IMR-90 (cell line): ENCODE results near the gene PTPRN2. TPM values are rescaled to one million over a fixed set of nuclear protein-coding genes. Genes with fewer than 3 reads are reported as not detected.

ENCODE experiments used
- ATAC-seq: fragments of 200-7000 bp; cut with Tn5 transposase; 2 replicates; pipeline ENCODE4 v1.9.1; 2020; ENCODE audit warnings: low read depth, mild to moderate bottlenecking, moderate library complexity
- BruUV-seq: library from RNA; stranded (reverse); fragments of 400-500 nt; replicated peaks from 2 replicates; lab custom pipeline; 2021; lab: Mats Ljungman, UMichigan
- CTCF ChIA-PET: fragments of 300-600 bp; formaldehyde crosslinking; extraction: SDS; loops from one replicate; lab custom pipeline; 2021; ENCODE audit warnings: antibody characterized with exemption; lab: Yijun Ruan, JAX
- POLR2A ChIA-PET: fragments of 300-600 bp; sonication (Branson Sonifier 250); formaldehyde crosslinking; loops from one replicate; lab custom pipeline; 2022; ENCODE audit warnings: antibody characterized with exemption; ENCODE audit not compliant: unreplicated experiment; lab: Charles Lee
- DNase-seq: peaks from one replicate; pipeline ENCODE4 v3.0.0; 2013
- H2AFZ ChIP-seq: replicated peaks from 2 replicates; pipeline ENCODE3; 2013; ENCODE audit warnings: low read length, mild to moderate bottlenecking; ENCODE audit not compliant: poor library complexity
- H2AK5ac ChIP-seq: 2 replicates; pipeline ENCODE4 v1.6.1; 2013; ENCODE audit warnings: low read depth, low read length, inconsistent platforms
- H2AK9ac ChIP-seq: replicated peaks from 2 replicates; pipeline ENCODE3; 2013; ENCODE audit warnings: mild to moderate bottlenecking, low read depth, low read length, moderate library complexity; ENCODE audit not compliant: poor library complexity
- H2BK120ac ChIP-seq: 2 replicates; pipeline ENCODE4 v1.6.1; 2013; ENCODE audit warnings: low read depth, low read length, inconsistent platforms
- H2BK15ac ChIP-seq: 3 replicates; pipeline ENCODE4 v1.6.1; 2013; ENCODE audit warnings: low read depth, low read length, inconsistent platforms
- H2BK20ac ChIP-seq: 2 replicates; pipeline ENCODE4 v1.6.1; 2013; ENCODE audit warnings: low read depth, mild to moderate bottlenecking, inconsistent platforms, low read length, moderate library complexity
- H2BK5ac ChIP-seq: 2 replicates; pipeline ENCODE4 v1.6.1; 2013; ENCODE audit warnings: mild to moderate bottlenecking, low read depth, low read length, inconsistent platforms; ENCODE audit not compliant: poor library complexity, severe bottlenecking
- H3K14ac ChIP-seq: replicated peaks from 2 replicates; pipeline ENCODE4 v1.6.1; 2013; ENCODE audit warnings: low read depth, low read length, inconsistent platforms
- H3K18ac ChIP-seq: 2 replicates; pipeline ENCODE4 v1.6.1; 2013; ENCODE audit warnings: low read depth, low read length, control low read depth
- H3K23ac ChIP-seq: 2 replicates; pipeline ENCODE4 v1.6.1; 2013; ENCODE audit warnings: low read depth, low read length, inconsistent platforms
- H3K27ac ChIP-seq: 2 replicates; pipeline ENCODE4 v1.5.1; 2013; ENCODE audit warnings: mild to moderate bottlenecking, control low read depth, low read length; ENCODE audit not compliant: insufficient read depth
- H3K27me3 ChIP-seq: 2 replicates; pipeline ENCODE4 v1.6.1; 2013; ENCODE audit warnings: low read length; ENCODE audit not compliant: control insufficient read depth, insufficient read depth
- H3K36me3 ChIP-seq: 2 replicates; pipeline ENCODE4 v1.6.1; 2013; ENCODE audit warnings: low read length, mixed read lengths; ENCODE audit not compliant: control insufficient read depth, insufficient read depth
- H3K4ac ChIP-seq: 2 replicates; pipeline ENCODE4 v1.6.1; 2013; ENCODE audit warnings: low read depth, low read length, inconsistent platforms
- H3K4me1 ChIP-seq: 2 replicates; pipeline ENCODE4 v1.6.1; 2013; ENCODE audit warnings: low read length, mixed read lengths; ENCODE audit not compliant: control insufficient read depth, insufficient read depth
- H3K4me2 ChIP-seq: 2 replicates; pipeline ENCODE4 v1.6.1; 2013; ENCODE audit warnings: low read depth, mild to moderate bottlenecking, control low read depth, low read length, moderate library complexity
- H3K4me3 ChIP-seq: 2 replicates; pipeline ENCODE4 v1.5.1; 2013; ENCODE audit warnings: low read depth, mild to moderate bottlenecking, control low read depth, low read length, moderate library complexity; ENCODE audit not compliant: insufficient read depth
- H3K56ac ChIP-seq: 2 replicates; pipeline ENCODE4 v1.6.1; 2013; ENCODE audit warnings: low read length, inconsistent platforms; ENCODE audit not compliant: insufficient read depth; ENCODE audit errors: extremely low read depth
- H3K79me1 ChIP-seq, 2 experiments: 2 replicates each; pipeline ENCODE4 v1.6.1; 2013; ENCODE audit warnings: low read length in 2 of 2, inconsistent platforms in 1 of 2, low read depth in 1 of 2
- H3K9ac ChIP-seq: 2 replicates; pipeline ENCODE4 v1.6.1; 2013; ENCODE audit warnings: low read depth, low read length, control low read depth
- H3K9me1 ChIP-seq: 2 replicates; pipeline ENCODE4 v1.6.1; 2013; ENCODE audit warnings: low read length, inconsistent platforms; ENCODE audit not compliant: insufficient read depth
- H3K9me3 ChIP-seq: 2 replicates; pipeline ENCODE4 v1.6.1; 2013; ENCODE audit warnings: low read length; ENCODE audit not compliant: control insufficient read depth, insufficient read depth
- H4K20me1 ChIP-seq: 2 replicates; pipeline ENCODE4 v1.6.1; 2013; ENCODE audit warnings: low read length, inconsistent platforms; ENCODE audit not compliant: insufficient read depth
- H4K5ac ChIP-seq: 2 replicates; pipeline ENCODE4 v1.6.1; 2013; ENCODE audit warnings: mild to moderate bottlenecking, low read depth, low read length, control low read depth
- H4K8ac ChIP-seq, 2 experiments: 2 replicates each; pipeline ENCODE4 v1.6.1; 2013; ENCODE audit warnings: low read depth in 2 of 2, low read length in 2 of 2, control low read depth in 1 of 2, inconsistent platforms in 1 of 2
- H4K91ac ChIP-seq: 2 replicates; pipeline ENCODE4 v1.6.1; 2013; ENCODE audit warnings: low read depth, low read length, inconsistent platforms; ENCODE audit not compliant: insufficient read depth
- BHLHE40 ChIP-seq: fragments of 150-350 bp; IDR thresholded peaks from 2 replicates; pipeline ENCODE4 v1.6.1; 2016; ENCODE audit warnings: mild to moderate bottlenecking, low read depth, low read length
- FOS ChIP-seq: fragments of 150-350 bp; IDR thresholded peaks from 2 replicates; pipeline ENCODE4 v1.6.1; 2016; ENCODE audit warnings: low read depth, low read length
- MAFK ChIP-seq: IDR thresholded peaks from 2 replicates; pipeline ENCODE4 v1.6.1; 2012; ENCODE audit warnings: low read depth, low read length, improper control_type of control experiment
- MAZ ChIP-seq: IDR thresholded peaks from 2 replicates; pipeline ENCODE4 v1.6.1; 2012; ENCODE audit warnings: low read depth, mild to moderate bottlenecking, low read length, improper control_type of control experiment, moderate library complexity, borderline replicate concordance
- MXI1 ChIP-seq: IDR thresholded peaks from 2 replicates; pipeline ENCODE4 v1.6.1; 2012; ENCODE audit warnings: low read depth, mild to moderate bottlenecking, low read length, moderate library complexity, borderline replicate concordance
- RAD21 ChIP-seq: IDR thresholded peaks from 2 replicates; pipeline ENCODE4 v1.6.1; 2012; ENCODE audit warnings: low read length, improper control_type of control experiment
- RFX5 ChIP-seq: IDR thresholded peaks from 2 replicates; pipeline ENCODE4 v1.8.0; 2012; ENCODE audit warnings: low read depth, mild to moderate bottlenecking, low read length, moderate library complexity
- SMC3 ChIP-seq: fragments of 150-350 bp; IDR thresholded peaks from 2 replicates; pipeline ENCODE4 v1.6.1; 2016; ENCODE audit warnings: low read depth, mild to moderate bottlenecking, antibody characterized with exemption, low read length, moderate library complexity
- WGBS, 2 experiments: methylation state at CpG; one replicate each; pipeline versions ENCODE4 v1.1.5 to v1.1.7; 2013; ENCODE audit warnings: missing lambda C conversion rate in 2 of 2; ENCODE audit not compliant: insufficient read length in 1 of 2; ENCODE audit errors: extremely low coverage in 2 of 2; 5-methylcytosine and 5-hydroxymethylcytosine counted together
- dilution Hi-C: fragments of 300-500 bp; cut with HindIII; formaldehyde crosslinking; loops from one replicate; pipeline ENCODE4 v1.14.3; 2018; ENCODE audit warnings: low sequenced_read_pairs; ENCODE audit not compliant: unreplicated experiment
- in situ Hi-C: fragments of 300-500 bp; cut with MboI; formaldehyde crosslinking; loops from 3 replicates; pipeline ENCODE4 v1.14.3; 2019; ENCODE audit warnings: low sequenced_read_pairs, inconsistent platforms, mixed read lengths
- intact Hi-C: fragments of 100-400 bp; cut with micrococcal nuclease; formaldehyde crosslinking; loops from 2 replicates; pipeline ENCODE4 v1.10.0; 2022
- polyA plus RNA-seq, 3 experiments: library from polyadenylated mRNA; depleted of rRNA; stranded (reverse); fragments of >200 nt; gene quantifications; 2 replicates each; pipeline ENCODE4 v1.2.3, GENCODE V29; 2012; ENCODE audit warnings: low replicate concordance in 1 of 3
- total RNA-seq: library from RNA; depleted of rRNA; stranded (reverse); fragments of >200 nt; gene quantifications from 2 replicates; pipeline ENCODE4 v1.2.3, GENCODE V29; 2012
- TF ChIP-seq, protein P1 (sequence below): conservative IDR thresholded peaks from 2 replicates; pipeline ENCODE4 v1.5.1; 2012; ENCODE audit warnings: mild to moderate bottlenecking, low read depth, low read length, improper control_type of control experiment
- TF ChIP-seq, protein P2 (sequence below): fragments of 150-350 bp; IDR thresholded peaks from 2 replicates; pipeline ENCODE4 v1.6.1; 2016; ENCODE audit warnings: low read depth, mild to moderate bottlenecking, low read length, moderate library complexity, borderline replicate concordance

The PTPRN2 gene
- total and polyA plus RNA-seq, 2 of the 4 experiments (the other 2 are of a cell fraction), result 0.03 TPM; not detected in 1

DNA sequence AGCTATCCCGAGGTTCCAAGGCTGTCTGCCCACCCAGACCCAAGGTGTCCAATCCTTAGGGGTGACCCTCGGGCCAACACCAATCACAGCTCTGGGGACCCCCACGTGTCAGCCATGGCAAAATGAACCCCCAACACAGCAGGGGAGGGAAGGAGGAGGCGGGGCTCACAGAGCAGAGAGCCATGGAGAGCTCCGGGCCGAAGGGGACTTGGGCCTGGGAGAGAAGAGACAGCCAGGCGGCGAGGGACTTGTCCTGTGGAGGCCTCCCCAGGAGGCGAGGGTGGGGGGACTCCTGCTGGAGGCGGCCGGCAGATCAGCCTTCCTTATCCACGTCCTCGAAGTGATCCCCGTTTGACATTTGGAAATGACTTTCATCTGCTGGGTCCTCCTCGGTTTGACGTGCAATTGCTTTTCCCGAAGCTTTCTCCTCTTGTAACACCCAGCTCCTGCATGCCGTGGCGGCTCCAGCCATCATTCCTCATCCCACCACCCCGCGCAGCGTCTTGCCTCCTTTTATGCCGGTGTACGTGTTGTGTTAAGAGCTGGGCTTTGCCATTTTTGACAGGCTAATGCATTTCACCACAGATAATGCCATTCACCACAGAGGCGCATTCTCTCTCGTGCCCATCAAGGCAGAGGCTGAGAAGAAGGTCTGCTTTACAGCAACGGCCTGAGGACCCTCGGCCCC is 913.5 kb downstream of the PTPRN2 start:
- Histone ChIP-seq H4K5ac (no peak overlapping the region), H3K4ac (no peak overlapping the region), H2BK20ac (no peak overlapping the region), H3K56ac (no peak overlapping the region), H3K4me1 (no peaks in the 10 kb centered on the region), H3K27ac (no peak overlapping the region), H2AK5ac (no peak overlapping the region), H3K4me2 (no peak overlapping the region), H2BK5ac (no peak overlapping the region), H3K18ac (no peak overlapping the region), H3K9me1 (no peaks in the 10 kb centered on the region), H4K91ac (no peak overlapping the region), H3K9me3 (peaks cover 45% of the 10 kb centered on the region), H2BK120ac (no peak overlapping the region), H2AFZ (no peak overlapping the region), H3K79me1 (no peaks in the 10 kb centered on the region), H2AK9ac (no peak overlapping the region), H2BK15ac (no peak overlapping the region), H3K23ac (no peak overlapping the region), H4K20me1 (no peaks in the 10 kb centered on the region), H3K27me3 (no peaks in the 10 kb centered on the region), H3K4me3 (no peak overlapping the region), H4K8ac (no peak overlapping the region), H3K9ac (no peak overlapping the region), H3K36me3 (no peaks in the 10 kb centered on the region), H3K14ac (no peak overlapping the region)
- WGBS, 2 experiments, result 62% methylated on average over 8 of the region's 28 CpGs; no CpG with 5 or more reads in 1 of the 2 experiments
- intact Hi-C loops, result no loop called here
- TF ChIP-seq SMC3 (no peak), RFX5 (no peak), RAD21 (no peak), MAFK (no peak), MXI1 (no peak), FOS (no peak), MAZ (no peak), BHLHE40 (no peak)
- TF ChIP-seq, protein P1, sequence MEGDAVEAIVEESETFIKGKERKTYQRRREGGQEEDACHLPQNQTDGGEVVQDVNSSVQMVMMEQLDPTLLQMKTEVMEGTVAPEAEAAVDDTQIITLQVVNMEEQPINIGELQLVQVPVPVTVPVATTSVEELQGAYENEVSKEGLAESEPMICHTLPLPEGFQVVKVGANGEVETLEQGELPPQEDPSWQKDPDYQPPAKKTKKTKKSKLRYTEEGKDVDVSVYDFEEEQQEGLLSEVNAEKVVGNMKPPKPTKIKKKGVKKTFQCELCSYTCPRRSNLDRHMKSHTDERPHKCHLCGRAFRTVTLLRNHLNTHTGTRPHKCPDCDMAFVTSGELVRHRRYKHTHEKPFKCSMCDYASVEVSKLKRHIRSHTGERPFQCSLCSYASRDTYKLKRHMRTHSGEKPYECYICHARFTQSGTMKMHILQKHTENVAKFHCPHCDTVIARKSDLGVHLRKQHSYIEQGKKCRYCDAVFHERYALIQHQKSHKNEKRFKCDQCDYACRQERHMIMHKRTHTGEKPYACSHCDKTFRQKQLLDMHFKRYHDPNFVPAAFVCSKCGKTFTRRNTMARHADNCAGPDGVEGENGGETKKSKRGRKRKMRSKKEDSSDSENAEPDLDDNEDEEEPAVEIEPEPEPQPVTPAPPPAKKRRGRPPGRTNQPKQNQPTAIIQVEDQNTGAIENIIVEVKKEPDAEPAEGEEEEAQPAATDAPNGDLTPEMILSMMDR, result no peak
- TF ChIP-seq, protein P2, sequence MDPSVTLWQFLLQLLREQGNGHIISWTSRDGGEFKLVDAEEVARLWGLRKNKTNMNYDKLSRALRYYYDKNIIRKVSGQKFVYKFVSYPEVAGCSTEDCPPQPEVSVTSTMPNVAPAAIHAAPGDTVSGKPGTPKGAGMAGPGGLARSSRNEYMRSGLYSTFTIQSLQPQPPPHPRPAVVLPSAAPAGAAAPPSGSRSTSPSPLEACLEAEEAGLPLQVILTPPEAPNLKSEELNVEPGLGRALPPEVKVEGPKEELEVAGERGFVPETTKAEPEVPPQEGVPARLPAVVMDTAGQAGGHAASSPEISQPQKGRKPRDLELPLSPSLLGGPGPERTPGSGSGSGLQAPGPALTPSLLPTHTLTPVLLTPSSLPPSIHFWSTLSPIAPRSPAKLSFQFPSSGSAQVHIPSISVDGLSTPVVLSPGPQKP, result no peak
- dilution Hi-C loops, result no loop called here
- no TSS peak for BruUV-seq
- DNase-seq (no peak), ATAC-seq (no peak)
- POLR2A ChIA-PET, result no interaction called here
- CTCF ChIA-PET, result no interaction called here
- in situ Hi-C loops, result no loop called here
